Nephron (organoid): Measurements from ENCODE around the gene RASGRP3.

Source experiments
- H3K27ac Mint-ChIP-seq, 3 experiments: 2 replicates each; pipeline ENCODE4 v1.8.0; 2020; ENCODE audit warnings: mixed read lengths in 3 of 3, mild to moderate bottlenecking in 2 of 3, moderate library complexity in 1 of 3
- H3K27me3 Mint-ChIP-seq: 2 replicates; pipeline ENCODE4 v1.8.0; 2021; ENCODE audit warnings: low read depth, mild to moderate bottlenecking, moderate library complexity, mixed read lengths
- H3K36me3 Mint-ChIP-seq: 2 replicates; pipeline ENCODE4 v1.8.0; 2020; ENCODE audit warnings: low read depth, mixed read lengths
- H3K4me1 Mint-ChIP-seq: 2 replicates; pipeline ENCODE4 v1.8.0; 2020; ENCODE audit warnings: mixed read lengths
- H3K4me3 Mint-ChIP-seq, 3 experiments: 2 replicates each; pipeline ENCODE4 v1.8.0; 2020; ENCODE audit warnings: mild to moderate bottlenecking in 3 of 3, mixed read lengths in 3 of 3, moderate library complexity in 2 of 3
- H3K9me3 Mint-ChIP-seq: 2 replicates; pipeline ENCODE4 v1.8.0; 2020; ENCODE audit warnings: mixed read lengths
- CTCF ChIP-seq, 3 experiments: fragments of 200-600 bp; sonication (generic); IDR thresholded peaks; one replicate each; pipeline ENCODE4 v1.5.0; 2021; ENCODE audit warnings: antibody characterized with exemption in 3 of 3; ENCODE audit not compliant: unreplicated experiment in 3 of 3

RASGRP3 gene

GRCh38 chr2:33486544-33486943 lies 10.1 kb downstream of the RASGRP3 start:
- H3K4me1 Mint-ChIP-seq, result peaks cover 14% of the 10 kb centered on the region
- H3K36me3 Mint-ChIP-seq, result peaks cover 3% of the 10 kb centered on the region

GRCh38 chr2:33488178-33488690 lies 11.8 kb downstream of the RASGRP3 start:
- Mint-ChIP-seq H3K27me3 (peaks cover 5% of the 10 kb centered on the region), H3K9me3 (peaks cover 15% of the 10 kb centered on the region), H3K27ac (no peak overlapping the region), H3K36me3 (peaks cover 3% of the 10 kb centered on the region), H3K4me3 (no peak overlapping the region), H3K4me1 (peaks cover 8% of the 10 kb centered on the region)
- TF ChIP-seq CTCF (IDR thresholded peaks at IDR 0.05; ENCODE audit: unreplicated experiment in 3 of 3), result no peak

More at GRCh38 chr2:33486544-33486943, 10.1 kb downstream of the RASGRP3 start:
- H3K27ac Mint-ChIP-seq, result no peak overlapping the region
- peaks cover 1% of the 10 kb centered on the region for H3K27me3 Mint-ChIP-seq
- no peak overlapping the region for H3K4me3 Mint-ChIP-seq
- TF ChIP-seq CTCF (IDR thresholded peaks at IDR 0.05; ENCODE audit: unreplicated experiment in 3 of 3), result no peak
- H3K9me3 Mint-ChIP-seq, result peaks cover 15% of the 10 kb centered on the region

- Mint-ChIP-seq H3K36me3 (peaks cover 3% of the 10 kb centered on the region), H3K9me3 (peaks cover 15% of the 10 kb centered on the region), H3K27me3 (peaks cover 6% of the 10 kb centered on the region), H3K4me3 (no peak overlapping the region), H3K4me1 (peaks cover 8% of the 10 kb centered on the region), H3K27ac (no peak overlapping the region)
- TF ChIP-seq CTCF (IDR thresholded peaks at IDR 0.05; ENCODE audit: unreplicated experiment in 3 of 3), result no peak
These were observed 12.5 kb downstream of the RASGRP3 start for GRCh38 chr2:33488715-33489540.

GRCh38 chr2:33489835-33490431 lies 13.5 kb downstream of the RASGRP3 start:
- no peak overlapping the region for H3K4me3 Mint-ChIP-seq
- peaks cover 6% of the 10 kb centered on the region for H3K27me3 Mint-ChIP-seq
- peaks cover 3% of the 10 kb centered on the region for H3K36me3 Mint-ChIP-seq
- H3K27ac Mint-ChIP-seq, result no peak overlapping the region
- H3K4me1 Mint-ChIP-seq, result no peaks in the 10 kb centered on the region
- peaks cover 15% of the 10 kb centered on the region for H3K9me3 Mint-ChIP-seq
- no peak for TF ChIP-seq CTCF (IDR thresholded peaks at IDR 0.05; ENCODE audit: unreplicated experiment in 3 of 3)

GRCh38 chr2:33491441-33492084 lies 15.1 kb downstream of the RASGRP3 start:
- Mint-ChIP-seq H3K4me3 (no peak overlapping the region), H3K36me3 (peaks cover 1% of the 10 kb centered on the region), H3K27ac (no peak overlapping the region), H3K9me3 (peaks cover 7% of the 10 kb centered on the region), H3K27me3 (peaks cover 6% of the 10 kb centered on the region), H3K4me1 (peaks cover 8% of the 10 kb centered on the region)
- TF ChIP-seq CTCF (IDR thresholded peaks at IDR 0.05; ENCODE audit: unreplicated experiment in 3 of 3), result no peak
